GM18499 (cell line): ENCODE results near the gene ITPK1.
"Not testable (repeated sequence)": the region's sequence is repeated elsewhere in the genome, so short reads cannot be mapped to it uniquely, and the experiment has no call there.

ENCODE experiments used
- ATAC-seq: cut with Tn5 transposase; IDR thresholded peaks from one replicate; pipeline ENCODE4 v1.9.1; 2021; ENCODE audit warnings: moderate number of reproducible peaks; ENCODE audit not compliant: insufficient read depth, unreplicated experiment

The ITPK1 gene

DNA sequence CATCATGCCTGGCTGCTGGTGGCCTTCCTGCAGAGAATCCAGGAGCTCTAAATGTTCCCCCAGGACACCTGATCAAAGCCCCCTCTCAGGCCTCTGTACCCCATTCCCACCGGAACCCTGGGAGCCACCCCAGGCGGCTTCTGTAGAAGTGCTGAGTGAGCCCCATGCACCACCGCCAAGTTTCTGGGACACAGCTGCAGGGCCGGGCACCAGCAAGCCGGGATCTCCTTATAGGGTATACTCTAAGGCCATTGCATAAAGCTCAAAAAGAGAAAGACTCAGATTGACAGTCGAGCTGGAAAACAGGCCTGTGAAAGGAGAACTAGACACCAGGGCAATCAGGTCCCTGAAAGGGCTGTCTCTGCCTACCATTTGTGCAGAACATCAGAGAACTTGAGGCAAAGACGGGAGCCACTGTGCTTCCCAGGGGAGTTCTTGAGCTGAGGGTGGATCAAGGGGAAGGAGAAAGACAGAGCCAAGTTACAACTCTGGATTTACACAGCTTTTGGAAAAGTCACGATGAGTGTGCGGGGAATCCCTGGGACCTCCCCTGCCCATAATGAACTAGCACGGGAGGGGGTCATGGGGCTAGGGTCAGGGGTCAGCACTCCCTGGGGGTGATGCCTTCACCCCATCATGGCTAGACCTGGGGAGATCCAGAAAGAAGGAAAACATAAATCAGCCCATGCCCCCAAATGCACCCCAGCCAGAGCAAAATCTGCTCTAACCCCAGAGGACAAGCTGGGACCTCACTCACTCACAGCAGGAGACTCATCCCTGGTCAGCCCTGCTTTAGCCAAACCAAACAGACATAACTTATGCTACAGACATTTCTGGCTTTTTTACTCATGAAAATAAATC is 51.1 kb downstream of the ITPK1 start:
- no peak for ATAC-seq

DNA sequence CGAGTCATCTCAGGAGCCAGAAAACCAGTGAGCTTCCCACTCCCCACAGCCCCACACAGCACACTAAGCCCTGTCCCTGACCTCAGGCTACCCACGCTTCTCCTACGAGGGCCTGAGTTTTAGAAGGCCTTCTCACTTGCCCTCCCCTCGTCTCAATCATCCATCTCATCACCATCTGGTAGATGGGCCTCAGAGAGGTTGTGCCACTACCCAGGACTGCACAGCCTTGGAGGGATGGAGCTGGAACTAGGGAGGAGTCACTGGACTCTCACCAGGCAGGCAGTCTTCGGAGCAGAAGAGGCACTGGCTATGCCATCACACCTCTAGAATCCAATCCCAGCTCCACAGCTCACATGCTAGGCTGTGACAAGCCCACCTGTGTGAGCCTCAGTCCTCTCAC is 52.3 kb downstream of the ITPK1 start:
- ATAC-seq = no peak

DNA sequence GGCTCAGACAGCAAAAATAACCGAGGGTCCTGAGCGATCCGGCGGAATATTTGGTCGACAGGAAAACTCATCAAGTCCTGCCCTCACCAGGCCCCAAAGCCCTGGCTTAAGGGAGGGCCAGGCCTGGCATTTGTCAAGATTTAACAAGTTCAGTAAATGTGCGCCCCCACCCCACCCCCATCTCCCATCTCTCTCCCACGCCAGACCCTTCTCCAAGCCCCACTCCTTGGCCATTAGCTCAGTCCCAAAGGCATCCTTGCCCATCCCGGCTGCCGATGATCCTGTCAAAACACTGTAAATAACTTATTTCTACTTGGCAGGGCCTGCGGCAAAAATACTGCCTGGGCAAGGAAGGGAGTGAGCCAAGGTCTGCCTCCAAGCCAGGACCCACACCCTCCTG is 52.8 kb downstream of the ITPK1 start:
- ATAC-seq = no peak

DNA sequence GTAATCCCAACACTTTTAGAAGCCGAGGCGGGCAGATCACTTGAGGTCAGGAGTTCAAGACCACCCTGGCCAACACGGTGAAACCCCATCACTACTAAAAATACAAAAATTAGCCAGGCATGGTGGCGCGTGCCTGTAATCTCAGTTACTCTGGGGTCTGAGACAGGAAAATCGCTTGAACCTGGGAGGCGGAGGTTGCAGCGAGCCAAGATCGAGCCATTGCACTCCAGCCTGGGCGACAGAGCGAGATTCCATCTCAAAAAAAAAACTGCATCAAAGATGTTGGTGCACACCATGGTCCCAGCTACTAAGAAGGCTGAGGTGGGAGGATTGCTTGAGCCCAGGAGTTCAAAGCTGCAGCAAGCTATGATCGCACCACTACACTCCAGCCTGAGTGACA is 53.7 kb downstream of the ITPK1 start:
- not testable (repeated sequence) for ATAC-seq

- no peak for ATAC-seq
These were observed 54.2 kb downstream of the ITPK1 start for GRCh38 chr14:93061380-93062012.

DNA sequence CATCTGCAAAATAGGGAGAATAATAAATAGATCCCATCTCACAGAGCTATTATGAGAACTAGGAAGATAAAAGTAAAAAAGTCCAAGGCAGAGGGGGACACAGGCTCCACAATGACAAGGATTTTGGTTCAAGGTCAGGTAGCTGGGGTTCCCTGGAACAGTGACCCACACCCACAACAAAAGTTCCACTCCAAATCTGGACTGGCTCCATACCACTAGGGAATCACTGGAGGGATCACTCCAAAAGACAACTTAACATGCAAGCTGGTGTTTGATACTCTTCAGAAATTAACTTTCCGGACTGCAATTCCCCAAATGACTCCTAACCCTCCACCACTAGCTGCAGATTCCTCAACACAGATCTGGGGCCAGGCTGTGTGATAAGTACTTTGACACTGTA is 54.9 kb downstream of the ITPK1 start:
- ATAC-seq = no peak

GRCh38 chr14:93059917-93060545 is 55.7 kb downstream of the ITPK1 start:
- no peak for ATAC-seq

GRCh38 chr14:93059260-93059659 is 56.5 kb downstream of the ITPK1 start:
- ATAC-seq = no peak

DNA sequence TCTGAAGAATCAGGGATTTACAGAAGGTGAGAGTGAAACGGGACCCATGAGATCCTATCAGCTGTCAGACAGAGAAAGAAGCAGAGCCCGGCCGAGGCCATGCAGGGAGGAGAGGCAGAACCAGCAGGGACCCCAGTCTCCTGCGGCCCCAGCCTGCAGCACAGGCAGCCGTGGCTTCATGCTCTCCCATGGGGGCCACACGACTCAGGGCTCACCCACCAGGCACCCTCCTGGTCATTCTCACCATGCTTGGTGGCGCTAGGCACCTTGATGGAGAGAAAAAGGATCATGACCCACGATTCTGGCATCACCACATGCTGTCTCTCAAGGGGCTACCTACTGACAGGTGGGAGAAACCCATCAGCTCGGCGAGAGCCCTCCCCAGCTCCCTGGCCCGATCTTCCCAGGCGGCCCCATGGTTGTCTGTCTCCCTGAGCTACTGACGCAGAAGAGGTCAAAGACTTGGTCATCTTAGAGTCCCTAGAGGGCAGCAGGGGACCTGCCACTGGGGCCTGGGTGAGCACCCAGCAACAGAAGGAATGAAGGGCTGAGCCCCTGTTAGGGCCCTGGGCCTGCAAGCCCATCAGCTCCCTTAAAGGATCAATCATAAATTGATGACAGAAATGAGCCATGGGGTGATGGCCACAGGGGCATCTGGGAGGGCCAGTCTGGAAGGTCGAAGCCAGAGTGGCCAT is 58.0 kb downstream of the ITPK1 start:
- ATAC-seq = no peak

DNA sequence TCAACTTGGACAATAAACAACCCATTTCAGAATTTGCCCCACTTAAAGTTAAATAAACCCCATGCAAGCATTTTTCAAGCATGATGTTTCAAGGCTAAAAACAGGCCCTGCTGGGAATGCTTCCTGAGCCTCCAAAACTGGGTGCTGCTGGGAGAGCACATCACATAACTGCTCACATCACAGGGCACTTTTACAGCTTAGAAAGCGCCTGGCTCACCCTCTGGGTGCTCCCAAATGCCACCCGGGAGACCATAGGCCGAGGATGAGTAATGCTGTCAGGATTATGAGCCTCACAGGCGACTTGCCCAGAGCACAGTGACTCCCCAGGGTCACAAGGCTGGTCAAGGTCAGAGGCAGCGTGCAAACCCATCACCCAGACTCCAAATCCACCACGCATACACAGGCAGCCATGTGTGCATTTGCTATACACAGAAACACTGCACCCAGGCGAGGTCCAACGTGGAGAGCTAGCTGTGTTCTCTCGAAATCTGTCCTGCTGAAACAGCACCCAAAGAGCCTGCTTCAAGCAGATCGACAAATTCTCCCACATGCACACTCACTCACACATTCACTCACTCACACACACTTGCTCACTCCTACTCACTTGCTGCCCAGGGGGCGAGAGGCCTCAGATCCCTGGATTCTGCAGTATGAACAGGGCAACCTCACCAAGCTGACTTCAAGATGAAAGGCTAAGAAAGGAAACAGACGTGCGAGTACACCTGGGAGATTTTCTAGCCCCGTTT is 58.7 kb downstream of the ITPK1 start:
- ATAC-seq = no peak

DNA sequence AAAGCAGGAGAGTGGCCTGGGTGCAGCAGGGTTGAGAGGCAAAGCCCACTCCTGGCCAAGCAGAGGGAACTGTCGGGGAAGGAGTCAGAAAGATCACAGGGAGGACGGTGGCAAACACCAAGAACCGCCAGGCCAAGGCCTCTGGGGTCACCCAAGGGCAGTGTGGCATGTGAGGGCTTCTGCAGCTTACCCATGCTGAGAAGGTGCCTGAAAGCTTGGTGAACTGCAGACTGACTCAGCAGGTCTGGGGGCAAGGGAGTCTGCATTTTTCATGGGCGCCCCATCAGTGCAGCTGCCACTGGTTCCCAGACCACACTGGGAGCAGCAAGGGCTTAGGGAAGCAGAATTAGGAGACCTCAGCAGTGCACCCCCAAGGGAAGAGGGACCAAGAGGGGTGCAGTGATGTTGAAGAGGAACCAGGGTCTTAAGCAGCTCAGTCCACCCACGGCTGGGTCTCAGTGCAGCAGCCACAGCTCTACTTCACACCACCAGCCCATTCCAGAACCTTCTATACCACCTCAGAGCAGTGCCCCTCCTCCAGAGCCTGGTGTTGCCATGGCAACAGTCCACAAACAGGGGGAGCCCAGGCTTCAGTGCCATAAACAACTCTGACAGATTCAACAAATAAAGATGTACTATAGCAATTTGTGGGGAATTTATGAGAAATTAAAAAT is 59.4 kb downstream of the ITPK1 start:
- ATAC-seq = no peak

DNA sequence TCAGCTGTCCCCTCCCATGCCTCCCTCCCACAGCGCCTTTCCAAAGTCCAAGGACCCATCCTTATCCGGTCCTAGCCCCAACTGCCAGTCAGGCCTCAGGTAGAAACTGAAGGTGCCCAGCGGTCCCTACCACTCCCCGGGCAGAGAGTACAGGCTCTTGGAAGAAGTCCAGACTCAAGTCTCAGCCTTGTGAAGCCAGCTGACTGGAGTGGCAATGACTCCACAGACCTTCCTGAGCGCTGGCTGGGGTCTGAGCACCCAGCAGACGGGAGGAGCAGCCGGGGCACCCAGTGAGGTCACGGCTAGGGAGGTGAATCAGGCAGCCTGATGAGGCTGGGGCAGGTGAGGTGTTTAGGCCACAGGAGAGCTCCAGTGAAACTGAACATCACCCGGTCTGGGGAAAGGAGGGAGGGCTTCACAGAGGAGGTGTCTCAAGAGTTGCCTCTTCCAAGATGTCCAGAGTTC is 60.0 kb downstream of the ITPK1 start:
- no peak for ATAC-seq

- no peak for ATAC-seq
These were observed 60.8 kb downstream of the ITPK1 start for GRCh38 chr14:93054876-93055275.

GRCh38 chr14:93054006-93054405 is 61.7 kb downstream of the ITPK1 start:
- ATAC-seq = no peak

- no peak for ATAC-seq
These were observed 63.9 kb downstream of the ITPK1 start for GRCh38 chr14:93051600-93052546.

DNA sequence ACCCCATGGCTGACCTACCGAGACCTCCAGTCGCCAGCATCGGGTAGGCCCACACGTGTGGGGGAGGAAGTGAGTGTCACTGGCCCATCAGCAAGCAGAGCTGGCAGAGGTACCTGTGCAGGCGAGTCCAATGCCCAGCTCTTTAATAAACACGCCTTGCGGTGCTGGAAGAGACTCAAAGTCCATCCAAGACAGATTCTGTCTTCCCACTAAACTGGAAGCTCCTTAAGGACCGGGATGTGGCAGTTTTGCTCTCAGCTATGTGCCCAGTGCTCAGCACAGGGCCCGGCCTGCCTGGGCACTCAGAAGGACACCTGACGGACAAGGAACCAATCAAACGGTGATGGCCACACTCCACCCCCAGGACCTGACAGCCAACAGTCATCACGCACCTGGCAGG is 65.0 kb downstream of the ITPK1 start:
- ATAC-seq = no peak

GRCh38 chr14:93049867-93050331 is 65.8 kb downstream of the ITPK1 start:
- no peak for ATAC-seq

DNA sequence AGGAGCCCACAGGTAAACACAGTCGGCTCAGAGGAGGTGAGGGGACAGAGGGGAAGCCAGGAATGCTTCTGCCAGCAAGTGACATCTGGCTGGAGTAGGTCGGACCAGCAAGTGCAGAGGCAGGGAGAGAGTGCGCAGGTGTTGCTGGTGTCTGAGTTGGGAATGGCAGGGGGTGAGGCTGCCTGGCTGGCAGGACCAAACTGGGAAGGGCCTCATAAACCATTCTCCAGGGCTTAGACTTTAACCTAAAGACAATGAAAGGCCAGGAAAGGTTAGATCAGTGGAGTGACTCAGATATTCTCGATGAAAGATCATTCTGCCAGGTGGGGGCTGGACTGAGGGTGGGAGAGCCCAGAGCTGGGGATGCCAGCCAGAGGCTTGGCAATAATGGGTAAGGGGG is 66.4 kb downstream of the ITPK1 start:
- no peak for ATAC-seq
